Measurements from ENCODE around the gene TSFM.
A peak's percentile ranks its signal among the peaks of the same experiment; 100 is the strongest.

Gene TSFM

GRCh38 chr12:57739914-57740538 lies 42.6 kb upstream of the TSFM start:
- H3K36me3 ChIP-seq (ENCODE audit: insufficient read depth, low read length), result no peaks in the 10 kb centered on the region
- H3K4me1 ChIP-seq (ENCODE audit: insufficient read depth, low read length), result peaks cover 12% of the 10 kb centered on the region
- 31% methylated on average over 10 of the region's 10 CpGs for WGBS
- no peak overlapping the region for H3K27ac ChIP-seq (ENCODE audit: low read depth, low read length)
- peaks cover 80% of the 10 kb centered on the region for H3K27me3 ChIP-seq (ENCODE audit: insufficient read depth, low read length)
- H3K4me3 ChIP-seq (ENCODE audit: low read length), result no peak overlapping the region
- no peaks in the 10 kb centered on the region for H3K9me3 ChIP-seq (ENCODE audit: insufficient read depth, low read depth, low read length)
- no peak overlapping the region for H3K9ac ChIP-seq (ENCODE audit: low read depth, low read length)

DNA sequence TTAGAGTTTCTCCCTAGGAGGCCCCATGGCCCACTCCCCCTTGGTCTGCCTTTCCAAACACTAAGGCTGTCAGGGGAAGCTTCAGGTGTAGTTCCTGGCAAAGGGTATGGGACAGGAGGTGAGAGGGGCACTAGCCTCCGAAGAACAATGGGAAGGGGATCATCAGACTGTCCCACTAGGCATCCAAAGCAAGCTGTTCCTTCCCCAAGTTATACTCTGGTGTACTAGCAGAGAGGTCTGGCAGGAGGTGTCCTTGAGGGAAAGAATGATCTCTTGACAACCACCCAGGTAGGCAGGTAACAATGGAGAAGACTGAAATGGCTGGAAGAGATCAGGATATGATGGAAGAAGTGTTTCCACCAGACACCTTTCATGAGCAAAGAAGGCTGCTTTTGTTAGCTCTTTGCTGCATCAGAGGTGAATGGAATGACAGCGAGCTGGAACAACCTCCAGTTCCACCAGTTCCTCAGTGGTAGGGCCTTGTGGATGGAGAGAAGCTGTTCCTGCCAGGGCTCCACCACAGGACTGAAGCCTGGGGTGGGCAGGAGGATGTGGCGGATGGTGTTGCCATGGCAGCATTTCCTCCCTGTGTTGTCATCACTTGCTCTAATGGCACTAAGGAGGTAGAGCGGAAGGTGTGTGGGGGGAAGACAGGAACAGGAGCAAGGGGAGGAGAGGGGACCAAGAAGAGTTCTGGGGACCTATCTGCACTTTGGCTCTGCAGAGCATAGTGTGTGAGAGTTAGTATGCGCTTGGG lies 41.8 kb upstream of the TSFM start:
- WGBS, result 73% methylated on average over 5 of the region's 5 CpGs
- H3K4me3 ChIP-seq (ENCODE audit: low read length), result no peak overlapping the region
- no peak overlapping the region for H3K9ac ChIP-seq (ENCODE audit: low read depth, low read length)
- H3K9me3 ChIP-seq (ENCODE audit: insufficient read depth, low read depth, low read length), result no peaks in the 10 kb centered on the region
- peaks cover 12% of the 10 kb centered on the region for H3K4me1 ChIP-seq (ENCODE audit: insufficient read depth, low read length)
- H3K27me3 ChIP-seq (ENCODE audit: insufficient read depth, low read length), result peaks cover 72% of the 10 kb centered on the region
- no peak overlapping the region for H3K27ac ChIP-seq (ENCODE audit: low read depth, low read length)
- 0 out of 2 replicates have a peak, but pooled peaks cover 2% of the 10 kb centered on the region for H3K36me3 ChIP-seq (ENCODE audit: insufficient read depth, low read length)

- Histone ChIP-seq H3K9ac (ENCODE audit: low read depth, low read length) (no peak overlapping the region), H3K27me3 (ENCODE audit: insufficient read depth, low read length) (peaks cover 66% of the 10 kb centered on the region), H3K4me1 (ENCODE audit: insufficient read depth, low read length) (peaks cover 12% of the 10 kb centered on the region), H3K9me3 (ENCODE audit: insufficient read depth, low read depth, low read length) (no peaks in the 10 kb centered on the region), H3K4me3 (ENCODE audit: low read length) (no peak overlapping the region), H3K36me3 (ENCODE audit: insufficient read depth, low read length) (peaks cover 7% of the 10 kb centered on the region), H3K27ac (ENCODE audit: low read depth, low read length) (no peak overlapping the region)
- WGBS, result 83% methylated on average over 1 of the region's 1 CpG
Observed at GRCh38 chr12:57741413-57741789, 41.2 kb upstream of the TSFM start.

DNA sequence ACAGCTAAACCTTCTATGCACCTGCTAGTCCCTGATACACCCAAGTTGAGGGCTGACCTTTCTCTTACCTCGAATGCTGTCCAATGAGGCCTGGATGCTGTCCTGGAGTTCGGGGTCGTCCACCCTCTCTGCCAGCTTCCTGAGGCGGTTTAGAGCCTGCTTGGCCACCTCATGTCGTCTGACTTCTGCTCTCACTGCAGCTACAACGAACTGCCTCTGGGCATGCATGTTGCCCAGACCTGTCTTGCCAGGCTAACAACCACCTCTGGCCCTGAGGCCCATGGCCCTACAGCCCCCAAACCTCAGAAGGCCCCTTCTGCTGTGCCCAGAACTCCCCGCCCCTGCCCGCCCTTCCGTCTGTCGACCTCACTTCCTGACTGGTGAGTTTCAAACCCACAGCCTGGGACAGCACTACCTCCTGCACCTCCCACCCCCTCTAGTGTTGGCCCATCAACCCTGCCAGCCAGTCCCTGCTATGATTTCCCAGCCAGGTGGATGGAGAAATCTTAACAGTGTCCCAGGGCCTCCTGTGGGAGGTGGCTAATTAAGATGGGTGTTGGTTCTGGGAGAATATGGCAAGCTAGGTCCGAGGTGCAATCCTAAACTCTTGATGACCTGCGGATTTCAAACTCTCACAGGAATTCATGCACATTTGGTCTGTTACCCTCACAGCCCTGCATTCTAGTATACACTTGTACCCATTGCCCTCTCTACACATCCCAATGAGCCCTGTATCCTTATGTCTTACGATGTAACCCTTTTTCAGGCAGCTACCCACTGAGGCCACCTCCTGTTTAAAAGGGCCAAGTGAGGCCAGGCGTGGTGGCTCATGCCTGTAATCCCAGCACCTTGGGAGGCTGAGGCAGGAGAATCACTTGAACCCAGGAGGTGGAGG lies 40.5 kb upstream of the TSFM start:
- H3K4me1 ChIP-seq (ENCODE audit: insufficient read depth, low read length), result peaks cover 5% of the 10 kb centered on the region; the same call in 1 of the 2 replicates
- H3K9ac ChIP-seq (ENCODE audit: low read depth, low read length), result no peak overlapping the region
- H3K9me3 ChIP-seq (ENCODE audit: insufficient read depth, low read depth, low read length), result no peaks in the 10 kb centered on the region
- peaks cover 14% of the 10 kb centered on the region for H3K36me3 ChIP-seq (ENCODE audit: insufficient read depth, low read length)
- H3K27me3 ChIP-seq (ENCODE audit: insufficient read depth, low read length), result peaks cover 59% of the 10 kb centered on the region
- H3K27ac ChIP-seq (ENCODE audit: low read depth, low read length), result no peak overlapping the region
- whole genome bisulfite sequencing, result 59% methylated on average over 14 of the region's 14 CpGs
- no peak overlapping the region for H3K4me3 ChIP-seq (ENCODE audit: low read length)

GRCh38 chr12:57743769-57744168 lies 38.8 kb upstream of the TSFM start:
- Histone ChIP-seq H3K9me3 (ENCODE audit: insufficient read depth, low read depth, low read length) (no peaks in the 10 kb centered on the region), H3K4me1 (ENCODE audit: insufficient read depth, low read length) (0 out of 2 replicates have a peak, but pooled peaks cover 4% of the 10 kb centered on the region), H3K36me3 (ENCODE audit: insufficient read depth, low read length) (peaks cover 29% of the 10 kb centered on the region), H3K27me3 (ENCODE audit: insufficient read depth, low read length) (peaks cover 43% of the 10 kb centered on the region), H3K27ac (ENCODE audit: low read depth, low read length) (no peak overlapping the region), H3K9ac (ENCODE audit: low read depth, low read length) (no peak overlapping the region), H3K4me3 (ENCODE audit: low read length) (0 out of 2 replicates have a peak overlapping the region, but pooled peaks have one; percentile 67)
- WGBS, result 100% methylated on average over 2 of the region's 2 CpGs

DNA sequence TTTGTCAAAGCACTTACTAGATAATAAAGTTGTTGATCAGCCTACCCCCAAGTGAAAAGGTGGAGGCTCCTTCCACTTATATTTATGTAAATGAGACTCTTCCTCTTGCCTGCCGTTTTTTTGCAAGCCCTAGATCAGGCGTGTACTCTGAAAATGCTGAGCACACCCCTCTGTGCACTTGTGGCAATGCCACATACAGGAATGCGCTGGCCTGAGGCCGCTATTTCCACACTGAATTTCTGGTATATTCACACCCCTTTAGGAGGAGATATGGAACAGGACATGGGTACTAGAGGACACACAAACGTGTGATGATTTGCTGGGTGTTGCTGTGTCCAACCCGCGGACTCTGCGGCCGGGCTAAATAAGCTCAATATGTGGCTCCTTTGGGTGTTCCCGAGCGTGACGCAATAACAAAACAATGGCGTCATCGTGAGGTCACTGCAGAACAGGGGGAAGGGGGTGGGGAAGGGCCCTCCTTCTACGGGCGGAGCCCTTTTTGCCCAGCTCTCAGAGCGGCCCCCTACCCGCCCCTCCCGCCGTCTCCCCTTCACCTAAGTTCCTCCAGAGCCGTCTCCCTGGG lies 38.3 kb upstream of the TSFM start:
- Histone ChIP-seq H3K27ac (ENCODE audit: low read depth, low read length) (peak overlapping the region; percentile 96; the same call in 1 of the 2 replicates), H3K9me3 (ENCODE audit: insufficient read depth, low read depth, low read length) (no peaks in the 10 kb centered on the region), H3K27me3 (ENCODE audit: insufficient read depth, low read length) (peaks cover 38% of the 10 kb centered on the region), H3K36me3 (ENCODE audit: insufficient read depth, low read length) (peaks cover 34% of the 10 kb centered on the region), H3K4me1 (ENCODE audit: insufficient read depth, low read length) (0 out of 2 replicates have a peak, but pooled peaks cover under 1% of the 10 kb centered on the region), H3K4me3 (ENCODE audit: low read length) (peak overlapping the region; percentile 67), H3K9ac (ENCODE audit: low read depth, low read length) (peak overlapping the region; percentile 84)
- WGBS, result 29% methylated on average over 21 of the region's 21 CpGs

- Histone ChIP-seq H3K4me1 (ENCODE audit: insufficient read depth, low read length) (no peaks in the 10 kb centered on the region), H3K27ac (ENCODE audit: low read depth, low read length) (peak within 1 kb of the TSS; percentile 96), H3K36me3 (ENCODE audit: insufficient read depth, low read length) (peaks cover 38% of the 10 kb centered on the region), H3K9ac (ENCODE audit: low read depth, low read length) (peak within 1 kb of the TSS; percentile 84), H3K4me3 (ENCODE audit: low read length) (peak within 1 kb of the TSS; percentile 67), H3K27me3 (ENCODE audit: insufficient read depth, low read length) (peaks cover 32% of the 10 kb centered on the region), H3K9me3 (ENCODE audit: insufficient read depth, low read depth, low read length) (no peaks in the 10 kb centered on the region)
- 2% methylated on average over 29 of the region's 29 CpGs for WGBS
Observed at GRCh38 chr12:57744777-57745484, 37.7 kb upstream of the TSFM start, which contains the start of gene TSPAN31. Gene TSPAN31 (plus strand): TSS chr12:57745039. CDS start chr12:57745155, 116 bp downstream.

DNA sequence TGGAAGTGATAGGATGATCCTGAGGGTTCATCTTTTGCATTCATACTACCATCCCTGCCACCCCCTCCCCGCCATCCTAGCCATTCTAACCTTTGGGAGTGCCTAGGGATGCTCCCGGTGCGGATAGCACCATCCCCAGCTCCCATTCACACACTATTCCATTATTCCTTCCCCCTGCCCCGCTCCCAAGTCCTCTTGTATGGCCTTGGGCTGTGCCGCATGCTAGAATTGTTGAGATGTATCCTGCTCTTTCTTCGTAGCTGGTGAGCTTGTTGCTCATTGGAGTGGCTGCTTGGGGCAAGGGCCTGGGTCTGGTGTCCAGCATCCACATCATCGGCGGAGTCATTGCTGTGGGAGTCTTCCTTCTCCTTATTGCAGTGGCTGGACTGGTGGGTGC lies 37.1 kb upstream of the TSFM start:
- H3K27me3 ChIP-seq (ENCODE audit: insufficient read depth, low read length), result peaks cover 26% of the 10 kb centered on the region
- H3K9ac ChIP-seq (ENCODE audit: low read depth, low read length), result peak overlapping the region; percentile 84
- WGBS, result 53% methylated on average over 8 of the region's 8 CpGs
- peak overlapping the region; percentile 67 for H3K4me3 ChIP-seq (ENCODE audit: low read length)
- peaks cover 43% of the 10 kb centered on the region for H3K36me3 ChIP-seq (ENCODE audit: insufficient read depth, low read length)
- no peaks in the 10 kb centered on the region for H3K4me1 ChIP-seq (ENCODE audit: insufficient read depth, low read length)
- peak overlapping the region; percentile 96 for H3K27ac ChIP-seq (ENCODE audit: low read depth, low read length)
- no peaks in the 10 kb centered on the region for H3K9me3 ChIP-seq (ENCODE audit: insufficient read depth, low read depth, low read length)

DNA sequence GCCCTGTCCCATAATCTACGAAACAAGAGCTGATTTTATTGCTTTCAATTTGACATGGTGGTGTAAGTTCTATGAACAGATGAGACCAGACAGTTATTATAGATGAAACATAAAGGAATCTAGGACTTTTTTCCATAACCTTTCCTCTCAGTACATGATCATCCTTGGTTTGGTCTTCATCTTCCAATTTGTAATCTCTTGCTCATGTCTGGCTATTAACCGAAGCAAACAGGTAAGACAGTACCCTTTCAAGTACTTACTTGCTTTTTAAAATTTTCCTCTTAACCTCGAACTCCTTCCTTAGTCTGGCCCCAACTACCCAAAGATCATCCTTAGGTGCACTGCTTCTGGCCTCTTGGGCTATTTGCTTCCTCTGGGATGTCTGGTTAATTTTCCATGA lies 36.6 kb upstream of the TSFM start:
- peaks cover 49% of the 10 kb centered on the region for H3K36me3 ChIP-seq (ENCODE audit: insufficient read depth, low read length)
- H3K27ac ChIP-seq (ENCODE audit: low read depth, low read length), result no peak overlapping the region
- H3K4me1 ChIP-seq (ENCODE audit: insufficient read depth, low read length), result no peaks in the 10 kb centered on the region; the same call in 1 of the 2 replicates
- no peak overlapping the region for H3K9ac ChIP-seq (ENCODE audit: low read depth, low read length)
- peaks cover 21% of the 10 kb centered on the region for H3K27me3 ChIP-seq (ENCODE audit: insufficient read depth, low read length)
- no peaks in the 10 kb centered on the region for H3K9me3 ChIP-seq (ENCODE audit: insufficient read depth, low read depth, low read length)
- H3K4me3 ChIP-seq (ENCODE audit: low read length), result peak overlapping the region; percentile 67
- WGBS, result 91% methylated on average over 3 of the region's 3 CpGs

GRCh38 chr12:57749061-57749460 lies 33.5 kb upstream of the TSFM start:
- Histone ChIP-seq H3K27ac (ENCODE audit: low read depth, low read length) (no peak overlapping the region), H3K9ac (ENCODE audit: low read depth, low read length) (no peak overlapping the region), H3K4me1 (ENCODE audit: insufficient read depth, low read length) (peaks cover 11% of the 10 kb centered on the region), H3K9me3 (ENCODE audit: insufficient read depth, low read depth, low read length) (no peaks in the 10 kb centered on the region), H3K4me3 (ENCODE audit: low read length) (no peak overlapping the region), H3K27me3 (ENCODE audit: insufficient read depth, low read length) (peaks cover 12% of the 10 kb centered on the region), H3K36me3 (ENCODE audit: insufficient read depth, low read length) (peaks cover 49% of the 10 kb centered on the region)
- 96% methylated on average over 5 of the region's 5 CpGs for WGBS

All from HUES64 (cell line).